Neural cell (in vitro differentiated cells): ENCODE results near the gene RAPGEF5.

Source experiments
- CTCF ChIP-seq: fragments of 450-650 bp; IDR thresholded peaks from 2 replicates; pipeline ENCODE4 v1.5.1; 2014; ENCODE audit warnings: antibody characterized with exemption, mild to moderate bottlenecking, moderate library complexity; ENCODE audit not compliant: poor library complexity, severe bottlenecking
- EP300 ChIP-seq: fragments of 450-650 bp; conservative IDR thresholded peaks from 2 replicates; pipeline ENCODE4 v1.6.1; 2014; ENCODE audit warnings: antibody characterized with exemption, mild to moderate bottlenecking, moderate library complexity; ENCODE audit not compliant: poor library complexity, severe bottlenecking
- EZH2 ChIP-seq: fragments of 200-600, 300-800 bp; shearing (Covaris generic), sonication (generic); IDR thresholded peaks from 2 replicates; pipeline ENCODE4 v1.6.1; 2014; ENCODE audit warnings: antibody characterized with exemption, low read length, borderline replicate concordance, mild to moderate bottlenecking; ENCODE audit not compliant: insufficient read depth, poor library complexity, severe bottlenecking
- MXI1 ChIP-seq: fragments of 450-650 bp; conservative IDR thresholded peaks from 2 replicates; pipeline ENCODE4 v1.6.1; 2014; ENCODE audit warnings: antibody characterized with exemption, mild to moderate bottlenecking; ENCODE audit not compliant: poor library complexity, severe bottlenecking
- POLR2AphosphoS5 ChIP-seq: IDR thresholded peaks from 2 replicates; pipeline ENCODE4 v1.6.1; 2012
- RAD21 ChIP-seq: fragments of 450-650 bp; conservative IDR thresholded peaks from 2 replicates; pipeline ENCODE4 v1.6.1; 2014; ENCODE audit warnings: antibody characterized with exemption, mild to moderate bottlenecking, moderate library complexity
- REST ChIP-seq: IDR thresholded peaks from 2 replicates; pipeline ENCODE4 v1.6.1; 2012; ENCODE audit warnings: borderline replicate concordance
- SMC3 ChIP-seq: fragments of 450-650 bp; conservative IDR thresholded peaks from 2 replicates; pipeline ENCODE4 v1.6.1; 2014; ENCODE audit warnings: antibody characterized with exemption, mild to moderate bottlenecking, moderate library complexity; ENCODE audit not compliant: poor library complexity
- TAF1 ChIP-seq: IDR thresholded peaks from 2 replicates; pipeline ENCODE4 v1.6.1; 2012; ENCODE audit warnings: low read depth

GRCh38 chr7:22116451-22117030 lies 240.4 kb downstream of the RAPGEF5 start:
- TF ChIP-seq POLR2AphosphoS5, result no peak
- TF ChIP-seq CTCF, result no peak
- no peak for TF ChIP-seq MXI1
- TF ChIP-seq EP300, result no peak
- no peak for TF ChIP-seq TAF1
- no peak for TF ChIP-seq SMC3
- no peak for TF ChIP-seq REST
- TF ChIP-seq EZH2, result no peak
- no peak for TF ChIP-seq RAD21
